Liver (tissue), 9 donors: ENCODE data around the gene MRC2. TPM values are rescaled to one million over a fixed set of nuclear protein-coding genes. Genes with fewer than 3 reads are reported as not detected.

Experiments
- DNase-seq: peaks from one replicate; pipeline ENCODE4 v3.0.0-alpha.2; 2017; ENCODE audit warnings: low spot score
- H3K27ac ChIP-seq, 2 donors: one replicate each; pipeline ENCODE4 v1.7.0; 2013; ENCODE audit warnings: inconsistent platforms in 2 of 2, low read length in 2 of 2, control low read depth in 1 of 2, low read depth in 1 of 2, mild to moderate bottlenecking in 1 of 2
- H3K27me3 ChIP-seq, 4 donors: one replicate each; pipeline versions ENCODE4 v1.6.1 to v1.7.0; 2013; ENCODE audit warnings: low read length in 3 of 4, inconsistent platforms in 1 of 4, mild to moderate bottlenecking in 1 of 4, moderate library complexity in 1 of 4; ENCODE audit not compliant: control insufficient read depth in 4 of 4, insufficient read depth in 4 of 4
- H3K36me3 ChIP-seq, 4 donors: one replicate each; pipeline versions ENCODE4 v1.6.1 to v1.7.0; 2013; ENCODE audit warnings: low read length in 3 of 4, mild to moderate bottlenecking in 3 of 4, low read depth in 1 of 4, moderate library complexity in 1 of 4; ENCODE audit not compliant: control insufficient read depth in 4 of 4, insufficient read depth in 3 of 4
- H3K4me1 ChIP-seq, 4 donors: one replicate each; pipeline versions ENCODE4 v1.6.1 to v1.7.0; 2013; ENCODE audit warnings: low read length in 3 of 4, mild to moderate bottlenecking in 3 of 4, moderate library complexity in 1 of 4; ENCODE audit not compliant: control insufficient read depth in 4 of 4, insufficient read depth in 4 of 4
- H3K4me3 ChIP-seq, 3 donors: one replicate each; pipeline versions ENCODE4 v1.6.1 to v1.7.0; 2013; ENCODE audit warnings: low read length in 3 of 3, control low read depth in 1 of 3, low read depth in 1 of 3, mild to moderate bottlenecking in 1 of 3
- H3K9ac ChIP-seq, 2 donors: one replicate each; pipeline ENCODE4 v1.7.0; 2013; ENCODE audit warnings: low read length in 2 of 2, mild to moderate bottlenecking in 2 of 2, moderate library complexity in 2 of 2, control low read depth in 1 of 2, low read depth in 1 of 2
- H3K9me3 ChIP-seq, 4 donors: one replicate each; pipeline versions ENCODE4 v1.6.1 to v1.7.0; 2013; ENCODE audit warnings: low read length in 3 of 4; ENCODE audit not compliant: control insufficient read depth in 4 of 4
- ATF3 ChIP-seq: IDR thresholded peaks from 2 replicates; pipeline ENCODE4 v1.6.1; 2016; ENCODE audit warnings: antibody characterized with exemption
- EGR1 ChIP-seq, 2 donors: IDR thresholded peaks; 2 replicates each; pipeline ENCODE4 v1.6.1; 2016 to 2018; ENCODE audit warnings: antibody characterized with exemption in 2 of 2, low read depth in 2 of 2
- FOXA2 ChIP-seq: IDR thresholded peaks from 2 replicates; pipeline ENCODE4 v1.6.1; 2016; ENCODE audit warnings: antibody characterized with exemption
- GABPA ChIP-seq, 2 donors: IDR thresholded peaks in 1 of 2; conservative IDR thresholded peaks in 1 of 2; 2 replicates each; pipeline ENCODE4 v1.6.1; 2016; ENCODE audit warnings: antibody characterized with exemption in 2 of 2, mild to moderate bottlenecking in 1 of 2, moderate library complexity in 1 of 2
- HNF4A ChIP-seq, 2 donors: conservative IDR thresholded peaks; 2 replicates each; pipeline ENCODE4 v1.6.1; 2016; ENCODE audit warnings: antibody characterized with exemption in 2 of 2, mild to moderate bottlenecking in 2 of 2
- HNF4G ChIP-seq: IDR thresholded peaks from 2 replicates; pipeline ENCODE4 v1.6.1; 2016; ENCODE audit warnings: antibody characterized with exemption
- JUND ChIP-seq, 2 donors: IDR thresholded peaks; 2 replicates each; pipeline ENCODE4 v1.6.1; 2016; ENCODE audit warnings: antibody characterized with exemption in 2 of 2
- RAD21 ChIP-seq, 2 donors: IDR thresholded peaks; 2 replicates each; pipeline ENCODE4 v1.6.1; 2016; ENCODE audit warnings: antibody characterized with exemption in 2 of 2, mild to moderate bottlenecking in 2 of 2
- REST ChIP-seq: IDR thresholded peaks from 2 replicates; pipeline ENCODE4 v1.6.1; 2016; ENCODE audit warnings: antibody characterized with exemption, mild to moderate bottlenecking
- RXRA ChIP-seq, 2 donors: IDR thresholded peaks; 2 replicates each; pipeline ENCODE4 v1.6.1; 2017 to 2018; ENCODE audit warnings: antibody characterized with exemption in 2 of 2, mild to moderate bottlenecking in 1 of 2
- SP1 ChIP-seq: IDR thresholded peaks from 2 replicates; pipeline ENCODE4 v1.6.1; 2018; ENCODE audit warnings: antibody characterized with exemption, mild to moderate bottlenecking
- TAF1 ChIP-seq: conservative IDR thresholded peaks from 2 replicates; pipeline ENCODE4 v1.6.1; 2016; ENCODE audit warnings: antibody characterized with exemption, mild to moderate bottlenecking
- YY1 ChIP-seq: IDR thresholded peaks from 2 replicates; pipeline ENCODE4 v1.6.1; 2016; ENCODE audit warnings: antibody characterized with exemption, mild to moderate bottlenecking
- ZBTB33 ChIP-seq: IDR thresholded peaks from 2 replicates; pipeline ENCODE4 v1.6.1; 2016; ENCODE audit warnings: antibody characterized with exemption
- WGBS: extraction: QIAGEN DNeasy Blood & Tissue Kit; methylation state at CpG from one replicate; pipeline ENCODE4 v1.1.7; 2013; 5-methylcytosine and 5-hydroxymethylcytosine counted together
- polyA plus RNA-seq, 2 donors: library from polyadenylated mRNA; stranded (reverse) in 1 of 2; unstranded in 1 of 2; fragments of 200-250 nt in 1 of 2; fragments of >200 nt in 1 of 2; fragmentation: Nextera tagmentation in 1 of 2; extraction: Ambion mirVana in 1 of 2; gene quantifications; one replicate each; pipeline versions ENCODE4 v1.2.1 to v1.2.3, GENCODE V29; 2013 to 2015
- total RNA-seq, 2 donors: library from RNA; depleted of rRNA; stranded (reverse); fragments of >200 nt; gene quantifications; one replicate each; pipeline ENCODE4 v1.2.3, GENCODE V29; 2014
- TF ChIP-seq, protein P1 (sequence below): IDR thresholded peaks from 2 replicates; pipeline ENCODE4 v1.6.1; 2016; ENCODE audit warnings: antibody characterized with exemption
- donor health status: healthy.
- donor health status: healthy.
- donor health status: healthy.
- donor health status: healthy.
- donor health status: healthy.

MRC2 gene
- total and polyA plus RNA-seq, 4 donors = 0.49 to 81.1 (median 2.8) TPM

DNA sequence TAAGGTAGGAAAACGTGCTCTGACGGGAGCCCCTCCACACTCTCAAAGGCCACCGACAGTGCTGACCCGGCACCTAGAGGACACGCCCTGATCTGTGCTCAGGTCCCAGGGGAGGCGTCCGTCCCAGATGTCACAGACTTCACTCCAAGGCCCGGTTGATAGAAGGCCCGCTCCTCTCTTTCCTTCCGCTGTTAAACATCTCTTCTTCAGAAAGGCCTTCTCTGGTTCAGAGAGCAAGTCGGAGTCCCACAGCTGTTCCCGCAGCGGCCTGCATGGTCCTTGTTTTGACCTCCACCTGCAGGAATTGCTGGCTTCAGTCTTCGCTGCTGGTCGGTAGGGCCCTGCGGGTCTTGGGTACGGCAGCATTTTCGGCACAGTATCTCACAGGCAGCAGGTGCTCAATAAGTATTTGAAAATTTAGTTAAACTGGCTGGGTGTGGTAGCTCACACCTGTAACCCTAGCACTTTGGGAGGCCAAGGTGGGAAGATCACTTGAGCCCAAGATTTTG is 88.5 kb downstream of the MRC2 start:
- no peak overlapping the region for H3K4me3 ChIP-seq
- no peak overlapping the region for H3K27ac ChIP-seq
- no peaks in the 10 kb centered on the region for H3K9me3 ChIP-seq
- no peak for TF ChIP-seq GABPA (IDR thresholded peaks at IDR 0.05 in 1 of 2, conservative IDR thresholded peaks at IDR 0.05 in 1 of 2)
- no peak for TF ChIP-seq RXRA (IDR thresholded peaks at IDR 0.05)
- TF ChIP-seq ZBTB33 = no peak
- TF ChIP-seq SP1 = no peak
- no peak for TF ChIP-seq ATF3
- no peak for TF ChIP-seq JUND (IDR thresholded peaks at IDR 0.05)
- TF ChIP-seq REST = no peak
- no peak for TF ChIP-seq EGR1 (IDR thresholded peaks at IDR 0.05; ENCODE audit: low read depth in 2 of 2)
- TF ChIP-seq TAF1 = no peak
- no peak for TF ChIP-seq RAD21 (IDR thresholded peaks at IDR 0.05)
- no peak for TF ChIP-seq HNF4G
- TF ChIP-seq, protein P1, sequence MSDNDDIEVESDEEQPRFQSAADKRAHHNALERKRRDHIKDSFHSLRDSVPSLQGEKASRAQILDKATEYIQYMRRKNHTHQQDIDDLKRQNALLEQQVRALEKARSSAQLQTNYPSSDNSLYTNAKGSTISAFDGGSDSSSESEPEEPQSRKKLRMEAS = no peak
- no peak for TF ChIP-seq HNF4A (conservative IDR thresholded peaks at IDR 0.05)
- TF ChIP-seq FOXA2 = no peak
- no peak for TF ChIP-seq YY1
- no peaks in the 10 kb centered on the region for H3K4me1 ChIP-seq
- H3K27me3 ChIP-seq = peaks cover 0 to 10% (median 0%) of the 10 kb centered on the region in 4 donors
- DNase-seq = no peak
- no peak overlapping the region for H3K9ac ChIP-seq
- H3K36me3 ChIP-seq = no peaks in the 10 kb centered on the region
- WGBS = 95% methylated on average over 18 of the region's 18 CpGs

DNA sequence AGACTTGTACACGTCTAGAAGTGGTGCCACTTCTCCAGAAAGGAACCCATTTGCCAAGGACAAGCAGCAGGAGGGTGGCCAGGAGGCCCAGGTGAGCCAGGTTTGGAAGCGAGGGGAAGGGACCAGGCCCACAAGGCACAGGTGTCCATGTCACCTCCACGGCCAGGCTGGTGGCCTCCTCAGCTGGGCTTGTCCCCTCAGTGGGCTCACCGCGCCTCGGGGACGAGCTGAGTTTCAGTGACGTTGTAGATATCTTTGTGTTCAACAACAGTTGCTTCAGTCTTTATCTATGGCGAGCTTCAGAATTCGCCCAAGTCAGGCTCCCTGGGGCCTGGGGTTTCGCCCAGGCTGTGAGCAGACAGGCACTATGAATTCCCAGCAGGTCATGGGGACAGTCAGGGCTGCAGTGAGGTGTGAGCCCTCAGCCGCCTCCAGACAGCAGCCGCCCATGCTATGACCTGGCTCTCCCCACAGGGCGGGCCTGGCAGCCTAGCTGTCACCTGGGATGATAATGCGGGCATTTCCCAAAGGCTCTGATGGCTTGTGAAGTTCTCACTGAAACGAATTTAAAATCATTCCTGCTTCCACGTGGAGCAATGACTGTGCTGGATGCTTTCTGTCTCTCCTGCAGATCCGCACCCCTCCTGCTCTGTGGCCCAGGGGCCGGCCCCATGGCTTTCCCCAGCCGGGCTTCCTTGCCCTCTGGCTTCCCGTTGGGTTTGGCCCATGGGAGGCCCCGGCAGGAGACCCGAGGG is 89.5 kb downstream of the MRC2 start:
- peaks cover 0 to 13% (median 0%) of the 10 kb centered on the region in 4 donors for H3K27me3 ChIP-seq
- WGBS = 90% methylated on average over 23 of the region's 23 CpGs
- no peak for TF ChIP-seq REST
- TF ChIP-seq EGR1 (IDR thresholded peaks at IDR 0.05; ENCODE audit: low read depth in 2 of 2) = no peak
- no peak for TF ChIP-seq HNF4A (conservative IDR thresholded peaks at IDR 0.05)
- TF ChIP-seq RXRA (IDR thresholded peaks at IDR 0.05) = no peak

More for the DNA sequence above, 89.5 kb downstream of the MRC2 start:
- Histone ChIP-seq H3K9ac (no peak overlapping the region), H3K4me3 (no peak overlapping the region), H3K27ac (no peak overlapping the region), H3K4me1 (no peaks in the 10 kb centered on the region), H3K36me3 (no peaks in the 10 kb centered on the region), H3K9me3 (no peaks in the 10 kb centered on the region)
- DNase-seq = no peak
